IMR-90 (cell line): ENCODE results near the gene LIPK. TPM values are rescaled to one million over a fixed set of nuclear protein-coding genes. Genes with fewer than 3 reads are reported as not detected.
A peak's percentile ranks its signal among the peaks of the same experiment; 100 is the strongest.

Experiments
- ATAC-seq: fragments of 200-7000 bp; cut with Tn5 transposase; 2 replicates; pipeline ENCODE4 v1.9.1; 2020; ENCODE audit warnings: low read depth, mild to moderate bottlenecking, moderate library complexity
- BruUV-seq: library from RNA; stranded (reverse); fragments of 400-500 nt; replicated peaks from 2 replicates; lab custom pipeline; 2021; lab: Mats Ljungman, UMichigan
- CTCF ChIA-PET: fragments of 300-600 bp; formaldehyde crosslinking; extraction: SDS; loops from one replicate; lab custom pipeline; 2021; ENCODE audit warnings: antibody characterized with exemption; lab: Yijun Ruan, JAX
- POLR2A ChIA-PET: fragments of 300-600 bp; sonication (Branson Sonifier 250); formaldehyde crosslinking; loops from one replicate; lab custom pipeline; 2022; ENCODE audit warnings: antibody characterized with exemption; ENCODE audit not compliant: unreplicated experiment; lab: Charles Lee
- DNase-seq: peaks from one replicate; pipeline ENCODE4 v3.0.0; 2013
- H2AFZ ChIP-seq: replicated peaks from 2 replicates; pipeline ENCODE3; 2013; ENCODE audit warnings: low read length, mild to moderate bottlenecking; ENCODE audit not compliant: poor library complexity
- H2AK5ac ChIP-seq: 2 replicates; pipeline ENCODE4 v1.6.1; 2013; ENCODE audit warnings: low read depth, low read length, inconsistent platforms
- H2AK9ac ChIP-seq: replicated peaks from 2 replicates; pipeline ENCODE3; 2013; ENCODE audit warnings: mild to moderate bottlenecking, low read depth, low read length, moderate library complexity; ENCODE audit not compliant: poor library complexity
- H2BK120ac ChIP-seq: 2 replicates; pipeline ENCODE4 v1.6.1; 2013; ENCODE audit warnings: low read depth, low read length, inconsistent platforms
- H2BK15ac ChIP-seq: 3 replicates; pipeline ENCODE4 v1.6.1; 2013; ENCODE audit warnings: low read depth, low read length, inconsistent platforms
- H2BK20ac ChIP-seq: 2 replicates; pipeline ENCODE4 v1.6.1; 2013; ENCODE audit warnings: low read depth, mild to moderate bottlenecking, inconsistent platforms, low read length, moderate library complexity
- H2BK5ac ChIP-seq: 2 replicates; pipeline ENCODE4 v1.6.1; 2013; ENCODE audit warnings: mild to moderate bottlenecking, low read depth, low read length, inconsistent platforms; ENCODE audit not compliant: poor library complexity, severe bottlenecking
- H3K14ac ChIP-seq: replicated peaks from 2 replicates; pipeline ENCODE4 v1.6.1; 2013; ENCODE audit warnings: low read depth, low read length, inconsistent platforms
- H3K18ac ChIP-seq: 2 replicates; pipeline ENCODE4 v1.6.1; 2013; ENCODE audit warnings: low read depth, low read length, control low read depth
- H3K23ac ChIP-seq: 2 replicates; pipeline ENCODE4 v1.6.1; 2013; ENCODE audit warnings: low read depth, low read length, inconsistent platforms
- H3K27ac ChIP-seq: 2 replicates; pipeline ENCODE4 v1.5.1; 2013; ENCODE audit warnings: mild to moderate bottlenecking, control low read depth, low read length; ENCODE audit not compliant: insufficient read depth
- H3K27me3 ChIP-seq: 2 replicates; pipeline ENCODE4 v1.6.1; 2013; ENCODE audit warnings: low read length; ENCODE audit not compliant: control insufficient read depth, insufficient read depth
- H3K36me3 ChIP-seq: 2 replicates; pipeline ENCODE4 v1.6.1; 2013; ENCODE audit warnings: low read length, mixed read lengths; ENCODE audit not compliant: control insufficient read depth, insufficient read depth
- H3K4ac ChIP-seq: 2 replicates; pipeline ENCODE4 v1.6.1; 2013; ENCODE audit warnings: low read depth, low read length, inconsistent platforms
- H3K4me1 ChIP-seq: 2 replicates; pipeline ENCODE4 v1.6.1; 2013; ENCODE audit warnings: low read length, mixed read lengths; ENCODE audit not compliant: control insufficient read depth, insufficient read depth
- H3K4me2 ChIP-seq: 2 replicates; pipeline ENCODE4 v1.6.1; 2013; ENCODE audit warnings: low read depth, mild to moderate bottlenecking, control low read depth, low read length, moderate library complexity
- H3K4me3 ChIP-seq: 2 replicates; pipeline ENCODE4 v1.5.1; 2013; ENCODE audit warnings: low read depth, mild to moderate bottlenecking, control low read depth, low read length, moderate library complexity; ENCODE audit not compliant: insufficient read depth
- H3K56ac ChIP-seq: 2 replicates; pipeline ENCODE4 v1.6.1; 2013; ENCODE audit warnings: low read length, inconsistent platforms; ENCODE audit not compliant: insufficient read depth; ENCODE audit errors: extremely low read depth
- H3K79me1 ChIP-seq, 2 experiments: 2 replicates each; pipeline ENCODE4 v1.6.1; 2013; ENCODE audit warnings: low read length in 2 of 2, inconsistent platforms in 1 of 2, low read depth in 1 of 2
- H3K9ac ChIP-seq: 2 replicates; pipeline ENCODE4 v1.6.1; 2013; ENCODE audit warnings: low read depth, low read length, control low read depth
- H3K9me1 ChIP-seq: 2 replicates; pipeline ENCODE4 v1.6.1; 2013; ENCODE audit warnings: low read length, inconsistent platforms; ENCODE audit not compliant: insufficient read depth
- H3K9me3 ChIP-seq: 2 replicates; pipeline ENCODE4 v1.6.1; 2013; ENCODE audit warnings: low read length; ENCODE audit not compliant: control insufficient read depth, insufficient read depth
- H4K20me1 ChIP-seq: 2 replicates; pipeline ENCODE4 v1.6.1; 2013; ENCODE audit warnings: low read length, inconsistent platforms; ENCODE audit not compliant: insufficient read depth
- H4K5ac ChIP-seq: 2 replicates; pipeline ENCODE4 v1.6.1; 2013; ENCODE audit warnings: mild to moderate bottlenecking, low read depth, low read length, control low read depth
- H4K8ac ChIP-seq, 2 experiments: 2 replicates each; pipeline ENCODE4 v1.6.1; 2013; ENCODE audit warnings: low read depth in 2 of 2, low read length in 2 of 2, control low read depth in 1 of 2, inconsistent platforms in 1 of 2
- H4K91ac ChIP-seq: 2 replicates; pipeline ENCODE4 v1.6.1; 2013; ENCODE audit warnings: low read depth, low read length, inconsistent platforms; ENCODE audit not compliant: insufficient read depth
- BHLHE40 ChIP-seq: fragments of 150-350 bp; IDR thresholded peaks from 2 replicates; pipeline ENCODE4 v1.6.1; 2016; ENCODE audit warnings: mild to moderate bottlenecking, low read depth, low read length
- CEBPB ChIP-seq: IDR thresholded peaks from 2 replicates; pipeline ENCODE4 v1.6.1; 2012; ENCODE audit warnings: low read depth, low read length, improper control_type of control experiment
- CHD1 ChIP-seq: IDR thresholded peaks from 2 replicates; pipeline ENCODE4 v1.6.1; 2012; ENCODE audit warnings: low read depth, low read length, improper control_type of control experiment
- MAZ ChIP-seq: IDR thresholded peaks from 2 replicates; pipeline ENCODE4 v1.6.1; 2012; ENCODE audit warnings: low read depth, mild to moderate bottlenecking, low read length, improper control_type of control experiment, moderate library complexity, borderline replicate concordance
- NFE2L2 ChIP-seq: fragments of 150-350 bp; IDR thresholded peaks from 2 replicates; pipeline ENCODE4 v1.6.1; 2016; ENCODE audit warnings: low read depth, mild to moderate bottlenecking, low read length
- POLR2A ChIP-seq: IDR thresholded peaks from 2 replicates; pipeline ENCODE4 v1.6.1; 2012; ENCODE audit warnings: mild to moderate bottlenecking, low read depth, low read length
- RAD21 ChIP-seq: IDR thresholded peaks from 2 replicates; pipeline ENCODE4 v1.6.1; 2012; ENCODE audit warnings: low read length, improper control_type of control experiment
- RCOR1 ChIP-seq: IDR thresholded peaks from 2 replicates; pipeline ENCODE4 v1.6.1; 2012; ENCODE audit warnings: mild to moderate bottlenecking, low read length, improper control_type of control experiment; ENCODE audit not compliant: insufficient replicate concordance
- SMC3 ChIP-seq: fragments of 150-350 bp; IDR thresholded peaks from 2 replicates; pipeline ENCODE4 v1.6.1; 2016; ENCODE audit warnings: low read depth, mild to moderate bottlenecking, antibody characterized with exemption, low read length, moderate library complexity
- WGBS, 2 experiments: methylation state at CpG; one replicate each; pipeline versions ENCODE4 v1.1.5 to v1.1.7; 2013; ENCODE audit warnings: missing lambda C conversion rate in 2 of 2; ENCODE audit not compliant: insufficient read length in 1 of 2; ENCODE audit errors: extremely low coverage in 2 of 2; 5-methylcytosine and 5-hydroxymethylcytosine counted together
- dilution Hi-C: fragments of 300-500 bp; cut with HindIII; formaldehyde crosslinking; loops from one replicate; pipeline ENCODE4 v1.14.3; 2018; ENCODE audit warnings: low sequenced_read_pairs; ENCODE audit not compliant: unreplicated experiment
- in situ Hi-C: fragments of 300-500 bp; cut with MboI; formaldehyde crosslinking; loops from 3 replicates; pipeline ENCODE4 v1.14.3; 2019; ENCODE audit warnings: low sequenced_read_pairs, inconsistent platforms, mixed read lengths
- intact Hi-C: fragments of 100-400 bp; cut with micrococcal nuclease; formaldehyde crosslinking; loops from 2 replicates; pipeline ENCODE4 v1.10.0; 2022
- polyA plus RNA-seq, 3 experiments: library from polyadenylated mRNA; depleted of rRNA; stranded (reverse); fragments of >200 nt; gene quantifications; 2 replicates each; pipeline ENCODE4 v1.2.3, GENCODE V29; 2012; ENCODE audit warnings: low replicate concordance in 1 of 3
- total RNA-seq: library from RNA; depleted of rRNA; stranded (reverse); fragments of >200 nt; gene quantifications from 2 replicates; pipeline ENCODE4 v1.2.3, GENCODE V29; 2012
- TF ChIP-seq, protein P1 (sequence below): fragments of 150-350 bp; IDR thresholded peaks from 2 replicates; pipeline ENCODE4 v1.6.1; 2017; ENCODE audit warnings: mild to moderate bottlenecking, antibody characterized with exemption, low read length, low read depth

The LIPK gene
- total and polyA plus RNA-seq, 2 of the 4 experiments (the other 2 are of a cell fraction) = not detected

DNA sequence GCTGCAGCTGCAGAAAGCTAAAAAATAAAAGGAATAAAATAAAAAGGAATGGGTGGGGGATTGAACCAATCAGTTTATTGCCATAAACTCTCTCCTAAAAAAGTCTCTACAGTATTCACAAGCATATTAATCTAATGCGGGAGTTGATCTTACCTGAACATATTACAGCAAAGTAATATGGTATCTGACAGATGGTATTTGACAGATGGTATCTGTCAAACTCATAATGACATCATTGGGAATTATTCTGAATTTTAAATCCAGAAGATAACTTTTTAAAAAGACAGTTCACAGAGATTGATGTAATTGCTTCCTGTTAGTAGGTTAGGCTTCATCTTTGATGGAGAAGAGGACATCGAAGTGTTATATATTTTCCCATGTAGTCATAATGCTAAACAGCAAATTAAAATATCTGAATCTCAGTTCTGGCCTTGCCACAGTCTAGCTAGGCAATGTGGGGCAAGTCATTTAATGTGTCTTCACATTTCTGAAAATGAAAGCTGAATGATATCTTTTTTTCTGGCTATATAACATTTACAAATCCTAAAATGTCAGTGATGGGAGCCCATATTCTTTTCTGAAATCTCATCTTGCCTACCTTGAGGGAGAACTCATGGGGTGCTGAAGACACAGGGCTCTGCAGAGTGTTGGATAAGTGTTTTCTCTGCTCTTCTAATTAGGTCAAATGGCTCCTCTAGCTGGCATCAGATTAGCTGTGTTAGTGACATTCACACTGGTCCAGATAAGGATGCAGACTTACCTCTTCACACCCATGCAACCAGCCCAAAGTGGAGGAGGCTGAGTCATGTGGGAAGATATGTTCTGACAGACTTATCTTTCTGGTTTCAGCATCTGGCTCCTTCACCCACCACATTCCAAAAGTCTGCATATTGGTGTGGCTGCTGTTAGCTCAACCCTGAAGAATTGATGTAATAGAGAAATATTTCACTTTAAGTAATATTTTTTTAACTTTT is 94.4 kb downstream of the LIPK start:
- Histone ChIP-seq H2BK15ac (no peak overlapping the region), H3K4ac (no peak overlapping the region), H3K56ac (no peak overlapping the region), H3K9me3 (no peaks in the 10 kb centered on the region), H3K23ac (no peak overlapping the region), H4K91ac (no peak overlapping the region), H2AFZ (no peak overlapping the region), H2BK5ac (no peak overlapping the region), H3K4me3 (no peak overlapping the region), H4K8ac (no peak overlapping the region), H3K4me2 (no peak overlapping the region), H3K4me1 (0 out of 2 replicates have a peak, but pooled peaks cover 2% of the 10 kb centered on the region), H4K20me1 (no peaks in the 10 kb centered on the region), H3K18ac (no peak overlapping the region), H2AK5ac (no peak overlapping the region), H2BK20ac (no peak overlapping the region), H3K9ac (no peak overlapping the region), H2AK9ac (no peak overlapping the region), H3K36me3 (no peaks in the 10 kb centered on the region), H3K9me1 (no peaks in the 10 kb centered on the region), H3K79me1 (no peaks in the 10 kb centered on the region), H3K27me3 (peaks cover 6% of the 10 kb centered on the region), H3K27ac (no peak overlapping the region), H3K14ac (no peak overlapping the region), H4K5ac (no peak overlapping the region), H2BK120ac (no peak overlapping the region)
- dilution Hi-C loops (no loop called here), intact Hi-C loops (no loop called here), in situ Hi-C loops (no loop called here)
- TF ChIP-seq CHD1 (no peak), NFE2L2 (no peak), RCOR1 (no peak), BHLHE40 (no peak), RAD21 (no peak), POLR2A (no peak), MAZ (no peak), SMC3 (no peak), CEBPB (no peak)
- TF ChIP-seq, protein P1, sequence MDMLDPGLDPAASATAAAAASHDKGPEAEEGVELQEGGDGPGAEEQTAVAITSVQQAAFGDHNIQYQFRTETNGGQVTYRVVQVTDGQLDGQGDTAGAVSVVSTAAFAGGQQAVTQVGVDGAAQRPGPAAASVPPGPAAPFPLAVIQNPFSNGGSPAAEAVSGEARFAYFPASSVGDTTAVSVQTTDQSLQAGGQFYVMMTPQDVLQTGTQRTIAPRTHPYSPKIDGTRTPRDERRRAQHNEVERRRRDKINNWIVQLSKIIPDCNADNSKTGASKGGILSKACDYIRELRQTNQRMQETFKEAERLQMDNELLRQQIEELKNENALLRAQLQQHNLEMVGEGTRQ = no peak
- no CpG with 5 or more reads among the region's 2 CpGs for WGBS, 2 experiments
- BruUV-seq = no TSS peak
- DNase-seq (peak; percentile 72), ATAC-seq (peak; percentile 65)
- ChIA-PET POLR2A (no interaction called here), CTCF (interaction anchor here (0.6 to 0.7 kb wide), 2 partner anchors 10 to 28 kb away, joined by 6 to 10 read pairs; no protein-coding TSS in a partner anchor)
